Nephron progenitor cell (in vitro differentiated cells): ENCODE data around the gene ZFAND2B.
"Not testable (repeated sequence)": the region's sequence is repeated elsewhere in the genome, so short reads cannot be mapped to it uniquely, and the experiment has no call there.

Experiments used
- DNase-seq: peaks from one replicate; pipeline ENCODE4 v3.0.0; 2021
- H3K27ac Mint-ChIP-seq: 2 replicates; pipeline ENCODE4 v1.8.0; 2021; ENCODE audit warnings: mild to moderate bottlenecking, moderate library complexity, mixed read lengths
- H3K27me3 Mint-ChIP-seq: 2 replicates; pipeline ENCODE4 v1.8.0; 2021; ENCODE audit warnings: mild to moderate bottlenecking, low read depth, mixed read lengths; ENCODE audit not compliant: poor library complexity
- H3K36me3 Mint-ChIP-seq: 2 replicates; pipeline ENCODE4 v1.8.0; 2021; ENCODE audit warnings: low read depth, mixed read lengths
- H3K4me1 Mint-ChIP-seq: 2 replicates; pipeline ENCODE4 v1.8.0; 2021; ENCODE audit warnings: mixed read lengths
- H3K4me3 Mint-ChIP-seq: 2 replicates; pipeline ENCODE4 v1.8.0; 2021; ENCODE audit warnings: mild to moderate bottlenecking, moderate library complexity, mixed read lengths
- H3K9me3 Mint-ChIP-seq: 2 replicates; pipeline ENCODE4 v1.8.0; 2021; ENCODE audit warnings: mild to moderate bottlenecking, moderate library complexity, mixed read lengths
- CTCF ChIP-seq: fragments of 200-600 bp; sonication (generic); IDR thresholded peaks from 2 replicates; pipeline ENCODE4 v1.5.0; 2021; ENCODE audit warnings: antibody characterized with exemption

ZFAND2B gene

GRCh38 chr2:219197388-219197787, 9.2 kb upstream of the ZFAND2B start:
- Mint-ChIP-seq H3K4me1 (peaks cover 17% of the 10 kb centered on the region), H3K36me3 (peaks cover 5% of the 10 kb centered on the region), H3K27me3 (peaks cover 8% of the 10 kb centered on the region), H3K4me3 (no peak overlapping the region), H3K9me3 (peaks cover 13% of the 10 kb centered on the region), H3K27ac (no peak overlapping the region)
- no peak for TF ChIP-seq CTCF
- no peak for DNase-seq

GRCh38 chr2:219198974-219199373, 7.6 kb upstream of the ZFAND2B start:
- H3K27me3 Mint-ChIP-seq, result peaks cover 8% of the 10 kb centered on the region
- TF ChIP-seq CTCF, result no peak

DNA sequence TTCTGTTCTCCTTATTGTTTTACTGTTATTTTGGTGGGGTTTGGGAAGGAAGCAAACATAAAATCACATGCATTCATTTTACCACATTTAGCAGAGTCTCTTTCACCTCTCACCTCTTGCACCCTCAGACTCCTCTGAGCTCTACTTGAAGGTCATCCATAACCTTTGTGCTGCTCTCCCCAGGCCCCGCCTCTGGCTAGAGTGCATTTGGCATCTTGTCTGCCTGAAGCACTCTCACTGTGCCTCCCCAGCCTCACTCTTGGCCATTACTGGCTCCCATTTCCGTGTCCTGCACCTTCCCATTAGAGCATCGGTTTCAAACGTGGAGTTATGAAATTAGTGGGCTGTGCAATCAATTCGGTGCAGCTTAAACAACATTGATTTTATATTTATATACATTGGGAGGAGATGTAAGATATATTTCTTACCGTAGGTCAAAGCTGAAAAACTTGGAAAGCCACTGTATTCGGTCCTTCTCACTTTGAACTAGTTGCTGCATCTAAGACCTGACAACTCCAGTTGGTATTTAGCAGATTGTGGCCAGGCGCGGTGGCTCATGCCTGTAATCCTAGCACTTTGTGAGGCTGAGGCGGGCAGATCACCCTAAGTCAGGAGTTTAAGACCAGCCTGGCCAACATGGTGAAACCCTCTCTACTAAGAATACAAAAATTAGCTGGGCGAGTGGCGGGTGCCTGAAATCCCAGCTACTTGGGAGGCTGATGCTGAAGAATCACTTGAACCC, 6.9 kb upstream of the ZFAND2B start:
- H3K9me3 Mint-ChIP-seq, result peaks cover 28% of the 10 kb centered on the region
- H3K36me3 Mint-ChIP-seq, result peaks cover 5% of the 10 kb centered on the region
- no peak for TF ChIP-seq CTCF
- no peak overlapping the region for H3K4me3 Mint-ChIP-seq
- H3K4me1 Mint-ChIP-seq, result peaks cover 17% of the 10 kb centered on the region
- peak overlapping the region; percentile 20 for H3K27ac Mint-ChIP-seq
- DNase-seq, result no peak
- peaks cover 8% of the 10 kb centered on the region for H3K27me3 Mint-ChIP-seq

More at GRCh38 chr2:219198974-219199373, 7.6 kb upstream of the ZFAND2B start:
- Mint-ChIP-seq H3K4me3 (no peak overlapping the region), H3K36me3 (peaks cover 5% of the 10 kb centered on the region), H3K27ac (peak overlapping the region; percentile 20), H3K4me1 (peaks cover 17% of the 10 kb centered on the region), H3K9me3 (peaks cover 25% of the 10 kb centered on the region)
- DNase-seq, result no peak

DNA sequence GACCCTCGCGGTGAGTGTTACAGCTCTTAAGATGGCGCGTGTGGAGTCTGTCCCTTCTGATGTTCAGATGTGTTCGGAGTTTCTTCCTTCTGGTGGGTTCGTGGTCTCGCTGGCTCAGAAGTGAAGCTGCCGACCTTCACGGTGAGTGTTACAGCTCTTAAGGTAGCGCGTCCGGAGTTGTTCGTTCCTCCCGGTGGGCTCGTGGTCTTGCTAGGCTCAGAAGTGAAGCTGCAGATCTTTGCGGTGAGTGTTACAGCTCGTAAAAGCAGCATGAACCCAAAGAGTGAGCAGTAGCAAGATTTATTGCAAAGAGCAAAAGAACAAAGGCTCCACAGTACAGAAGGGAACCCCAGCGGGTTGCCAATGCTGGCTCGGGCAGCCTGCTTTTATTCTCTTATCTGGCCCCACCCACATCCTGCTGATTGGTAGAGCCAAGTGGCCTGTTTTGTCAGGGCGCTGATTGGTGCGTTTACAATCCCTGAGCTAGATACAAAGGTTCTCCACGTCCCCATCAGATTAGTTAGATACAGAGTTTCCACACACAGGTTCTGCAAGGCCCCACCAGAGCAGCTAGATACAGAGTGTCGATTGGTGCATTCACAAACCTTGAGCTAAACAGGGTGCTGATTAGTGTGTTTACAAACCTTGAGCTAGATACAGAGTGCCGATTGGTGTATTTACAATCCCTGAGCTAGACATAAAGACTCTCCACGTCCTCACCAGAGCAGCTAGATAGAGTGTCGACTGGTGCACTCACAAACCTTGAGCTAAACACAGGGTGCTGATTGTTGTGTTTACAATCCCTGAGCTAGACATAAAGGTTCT, 5.9 kb upstream of the ZFAND2B start:
- H3K27me3 Mint-ChIP-seq, DNase-seq, H3K36me3 Mint-ChIP-seq: not testable (repeated sequence)
- peaks cover 17% of the 10 kb centered on the region for H3K4me1 Mint-ChIP-seq
- peak overlapping the region; percentile 56 for H3K4me3 Mint-ChIP-seq
- H3K9me3 Mint-ChIP-seq, result peaks cover 28% of the 10 kb centered on the region
- H3K27ac Mint-ChIP-seq, result peak overlapping the region; percentile 86

DNA sequence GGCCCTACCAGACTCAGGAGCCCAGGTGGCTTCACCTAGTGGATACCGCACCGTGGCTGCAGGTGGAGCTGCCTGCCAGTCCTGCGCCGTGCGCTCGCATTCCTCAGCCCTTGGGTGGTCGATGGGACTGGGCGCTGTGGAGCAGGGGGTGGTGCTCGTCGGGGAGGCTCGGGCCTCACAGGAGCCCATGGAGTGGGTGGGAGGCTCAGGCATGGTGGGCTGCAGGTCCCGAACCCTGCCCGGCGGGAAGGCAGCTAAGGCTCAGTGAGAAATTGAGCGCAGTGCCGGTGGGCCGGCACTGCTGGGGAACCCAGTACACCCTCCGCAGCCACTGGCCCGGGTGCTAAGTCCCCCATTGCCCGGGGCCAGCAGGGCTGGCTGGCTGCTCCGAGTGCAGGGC, 5.3 kb upstream of the ZFAND2B start:
- not testable (repeated sequence) for H3K4me3 Mint-ChIP-seq, H3K27ac Mint-ChIP-seq, DNase-seq, H3K27me3 Mint-ChIP-seq, H3K36me3 Mint-ChIP-seq
- peaks cover 28% of the 10 kb centered on the region for H3K9me3 Mint-ChIP-seq
- H3K4me1 Mint-ChIP-seq, result peaks cover 22% of the 10 kb centered on the region

DNA sequence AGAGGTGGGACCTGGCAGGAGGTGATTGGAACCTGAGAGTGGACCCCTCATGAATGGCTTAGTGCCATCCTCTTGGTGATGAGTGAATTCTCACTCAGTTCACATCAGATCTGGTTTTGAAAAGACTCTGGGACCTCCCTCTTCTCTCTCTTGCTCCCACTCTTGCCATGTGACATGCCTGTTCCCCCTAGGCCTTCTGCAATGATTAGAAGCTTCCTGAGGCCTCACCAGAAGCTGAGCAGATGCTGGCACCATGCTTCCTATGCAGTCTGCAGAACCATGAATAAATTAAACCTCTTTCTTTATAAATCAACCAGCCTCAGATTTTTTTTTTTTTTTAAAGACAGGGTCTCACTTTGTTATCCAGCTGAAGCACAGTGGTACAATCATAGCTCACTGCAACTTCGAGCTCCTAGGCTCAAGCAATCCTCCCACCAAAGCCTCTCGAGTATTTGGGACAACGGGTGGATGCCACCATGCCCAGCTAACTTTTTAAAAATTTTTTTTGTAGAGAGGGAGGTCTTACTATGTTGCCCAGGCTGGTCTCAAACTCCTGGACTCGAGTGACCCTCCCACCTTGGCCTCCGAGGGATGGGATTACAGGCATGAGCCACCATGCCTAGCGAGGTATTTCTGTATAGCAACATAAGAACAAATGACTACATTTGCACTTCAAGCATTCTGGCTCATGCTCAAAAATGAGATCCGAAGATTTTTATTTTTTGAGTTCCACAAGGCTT, 2.0 kb upstream of the ZFAND2B start:
- Mint-ChIP-seq H3K9me3 (peaks cover 28% of the 10 kb centered on the region), H3K36me3 (peaks cover 14% of the 10 kb centered on the region), H3K4me3 (no peak overlapping the region), H3K27me3 (peaks cover under 1% of the 10 kb centered on the region), H3K27ac (no peak overlapping the region), H3K4me1 (peaks cover 34% of the 10 kb centered on the region)
- DNase-seq, result no peak
- TF ChIP-seq CTCF, result no peak
